Hippocampal formation (tissue), 2 donors: ENCODE data around the gene SHISA8.
"Not testable (repeated sequence)": the region's sequence is repeated elsewhere in the genome, so short reads cannot be mapped to it uniquely, and the experiment has no call there.

Experiments
- DNase-seq, 2 donors: peaks; one replicate each; lab custom pipeline; 2025; lab: John Stamatoyannopoulos, UW

Gene SHISA8

DNA sequence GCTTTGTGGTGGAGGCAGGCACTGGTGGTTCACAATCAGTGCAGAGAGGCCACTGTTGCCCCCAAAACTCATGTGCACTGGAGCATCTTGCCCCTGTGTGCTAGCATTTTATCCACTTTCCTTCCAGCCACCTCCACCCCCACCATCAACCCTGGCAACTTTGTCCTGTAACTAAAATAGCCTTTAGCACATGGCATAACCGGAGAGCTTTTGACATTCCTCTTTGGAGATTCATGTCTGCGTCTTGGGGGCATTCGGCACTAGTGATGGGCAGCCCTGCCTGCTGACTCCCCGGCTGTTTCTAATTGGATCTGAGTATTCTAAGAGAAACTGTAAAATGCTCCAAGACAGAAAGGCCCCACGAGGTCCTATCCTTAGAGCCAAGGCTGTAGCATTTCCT, 15.8 kb downstream of the SHISA8 start:
- DNase-seq, result no peak

DNA sequence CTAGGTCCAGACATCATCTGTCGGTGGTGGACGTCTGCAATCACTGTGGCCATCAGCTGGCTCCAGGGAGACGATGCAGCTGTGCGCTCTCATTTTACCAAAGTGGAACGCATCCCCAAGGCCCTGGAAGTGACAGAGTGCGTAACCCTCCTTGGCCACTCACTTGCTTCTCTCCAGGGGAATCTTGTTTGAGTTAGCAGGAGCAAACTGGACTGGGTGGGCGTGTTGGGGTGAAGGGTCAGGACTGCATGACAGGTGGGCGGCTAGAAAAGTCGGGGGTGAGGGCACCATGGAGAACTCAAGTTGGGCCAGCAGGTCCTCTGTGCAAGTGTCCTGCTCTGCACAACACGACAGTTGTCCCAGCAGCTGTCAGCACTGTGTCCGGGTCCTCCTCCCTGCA, 16.2 kb downstream of the SHISA8 start:
- DNase-seq, result no peak

DNA sequence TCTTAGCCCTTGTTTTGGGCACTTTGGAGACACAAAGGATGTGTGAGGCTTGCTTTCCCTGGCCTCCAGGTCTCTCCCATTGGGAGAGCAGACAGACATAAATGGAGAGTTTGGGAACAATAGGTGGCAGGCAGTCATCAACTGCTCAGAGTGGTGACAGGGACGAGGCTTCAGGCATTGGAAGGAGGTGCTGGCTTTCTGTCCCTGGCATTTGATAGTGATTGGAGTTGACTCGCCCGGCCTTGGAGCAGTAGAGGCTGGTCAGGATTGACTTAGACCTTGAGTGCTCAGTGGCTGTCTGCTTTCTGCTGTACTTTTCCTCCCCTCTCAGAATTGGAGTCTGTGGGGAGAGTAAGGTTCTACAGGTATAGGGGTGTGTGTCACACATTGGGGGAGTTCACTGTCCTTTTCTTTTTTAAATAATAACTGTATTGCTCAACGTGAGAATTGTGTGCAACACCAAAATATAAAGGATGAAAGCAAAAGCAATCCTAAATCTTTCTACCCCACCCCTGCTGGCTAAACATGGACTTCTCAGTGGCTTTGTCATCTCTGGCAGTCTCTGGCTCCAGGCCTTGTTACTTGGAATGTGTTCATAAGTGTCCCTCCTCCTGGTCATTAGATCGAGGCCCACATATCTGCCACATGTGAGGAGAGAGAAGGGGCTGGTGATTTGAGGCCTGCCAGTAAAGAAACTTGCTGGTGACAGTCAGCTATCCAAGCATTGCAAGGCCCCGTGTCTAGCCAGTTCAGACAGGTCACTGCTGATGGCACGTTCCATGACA, 21.1 kb downstream of the SHISA8 start:
- DNase-seq, result no peak

DNA sequence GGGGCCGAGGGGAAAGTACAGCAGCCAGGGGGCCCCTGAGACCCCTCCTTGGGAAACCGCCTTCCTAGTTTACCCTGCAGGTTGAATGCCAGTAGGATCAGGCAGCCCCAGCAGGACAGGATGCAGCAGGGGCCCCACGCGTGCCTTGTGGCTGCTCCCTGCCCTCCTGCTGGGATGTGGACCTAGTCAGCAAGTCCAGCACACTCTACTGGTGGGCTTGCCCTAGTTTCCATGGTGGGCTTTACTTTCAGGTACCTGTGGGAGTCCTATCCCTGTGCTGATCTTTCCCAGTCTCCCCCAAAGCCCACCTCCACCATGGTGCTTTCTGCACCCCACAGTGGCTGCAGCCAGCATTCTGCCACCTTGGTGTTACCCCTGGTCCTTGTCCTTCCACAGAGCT, 22.2 kb downstream of the SHISA8 start:
- DNase-seq, result no peak

DNA sequence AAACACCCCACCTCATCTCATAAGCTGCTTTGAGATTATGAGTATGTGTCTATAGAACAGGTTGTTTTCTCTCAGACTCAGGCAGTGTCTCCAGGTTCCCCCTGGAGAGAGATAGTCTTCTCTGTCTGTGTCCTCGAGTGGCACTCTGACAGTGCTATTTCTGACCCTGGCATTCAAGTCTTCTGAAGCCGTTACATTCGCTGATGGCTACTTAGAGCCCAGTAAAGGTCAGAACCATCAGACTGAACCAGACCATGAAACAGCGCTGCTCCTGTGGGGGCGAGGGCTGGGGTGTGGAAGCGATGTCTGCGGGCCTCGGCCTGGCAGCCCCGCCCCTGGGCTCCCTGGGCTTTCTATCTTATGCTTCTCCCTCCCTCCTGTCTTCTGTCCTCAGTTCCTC, 23.5 kb downstream of the SHISA8 start:
- DNase-seq, result no peak

DNA sequence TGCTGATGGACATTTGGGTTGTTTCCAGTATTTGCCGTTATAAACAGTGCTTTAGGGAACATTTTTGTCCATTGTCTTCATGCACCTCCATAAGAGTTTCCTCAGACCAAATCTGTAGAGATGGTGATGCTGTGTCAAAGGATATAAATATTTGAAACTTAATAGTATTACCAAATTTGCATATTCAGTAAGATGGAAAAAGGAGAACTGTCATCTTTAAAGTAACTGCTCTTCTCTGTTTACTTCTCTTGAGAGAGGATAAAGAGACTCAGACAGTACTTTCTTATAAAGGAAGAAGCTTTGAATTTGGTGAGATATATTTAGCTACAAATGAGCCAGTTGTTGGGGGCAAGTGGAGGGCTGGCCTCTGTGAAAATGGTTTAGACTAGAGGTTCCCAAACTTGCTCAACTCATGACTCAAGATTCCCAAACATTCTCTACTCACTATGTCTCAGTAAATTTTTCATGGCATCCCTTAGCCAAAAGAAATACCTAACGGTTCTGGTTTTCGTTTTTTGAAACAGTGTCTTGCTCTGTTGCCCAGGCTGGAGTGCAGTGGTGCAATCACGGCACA, 26.2 kb downstream of the SHISA8 start:
- DNase-seq, result no peak

DNA sequence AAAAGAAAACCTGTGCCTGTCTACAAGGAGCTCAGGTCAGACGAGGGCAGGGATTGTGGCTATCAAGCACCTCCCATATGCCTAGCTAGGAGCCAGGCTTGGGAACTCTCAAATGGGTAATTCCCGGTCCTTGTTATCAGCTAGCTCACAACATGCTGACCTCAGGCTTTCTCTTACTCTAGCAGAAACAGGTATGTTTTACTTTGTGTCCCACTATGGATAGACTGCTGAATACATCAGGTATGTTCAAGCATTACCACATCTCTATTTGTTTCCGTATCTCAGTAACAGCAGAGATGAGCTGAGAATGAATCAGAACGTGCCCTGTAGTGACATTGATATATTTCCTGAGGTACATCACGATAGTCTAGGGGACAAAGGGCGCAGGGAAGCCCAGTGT, 29.4 kb downstream of the SHISA8 start:
- DNase-seq, result no peak

DNA sequence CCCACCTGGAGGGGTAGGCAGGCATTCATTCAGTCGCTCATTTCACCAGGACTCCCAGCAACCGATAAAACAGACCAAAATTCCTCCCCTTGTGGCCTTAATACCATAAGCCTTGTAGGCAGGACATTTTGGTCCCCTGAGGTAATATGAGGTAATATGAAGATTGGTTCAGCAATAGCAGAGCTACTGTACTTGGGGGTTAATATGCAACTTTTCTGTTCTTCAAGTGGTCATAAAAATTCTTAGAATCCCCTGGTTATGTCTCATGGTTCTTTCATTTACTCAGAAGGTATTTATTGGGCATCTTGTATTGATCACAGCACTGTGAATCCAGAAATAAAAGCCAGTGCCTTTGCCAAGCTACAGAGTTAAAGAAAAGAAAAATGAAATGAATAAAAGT, 29.8 kb downstream of the SHISA8 start:
- no peak for DNase-seq

DNA sequence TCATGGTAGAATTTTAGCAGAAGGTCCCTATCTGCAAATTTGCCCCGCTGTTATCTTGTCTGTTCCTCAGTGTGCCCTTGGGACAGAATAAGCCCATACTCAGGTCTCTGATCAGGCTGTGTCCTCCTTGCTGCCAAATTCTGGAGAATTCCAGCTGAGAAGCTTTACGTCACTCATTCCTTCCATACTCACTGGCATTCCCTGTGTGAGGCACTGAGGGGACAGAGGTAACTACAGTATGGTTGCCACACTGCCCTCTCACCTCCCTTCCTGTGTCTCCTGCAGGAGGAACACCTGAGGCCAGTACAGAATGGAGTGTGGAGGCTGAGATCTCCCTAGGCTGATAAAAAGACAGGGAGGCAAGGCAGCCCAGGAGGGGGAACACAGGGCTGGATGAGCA, 31.5 kb downstream of the SHISA8 start:
- no peak for DNase-seq

DNA sequence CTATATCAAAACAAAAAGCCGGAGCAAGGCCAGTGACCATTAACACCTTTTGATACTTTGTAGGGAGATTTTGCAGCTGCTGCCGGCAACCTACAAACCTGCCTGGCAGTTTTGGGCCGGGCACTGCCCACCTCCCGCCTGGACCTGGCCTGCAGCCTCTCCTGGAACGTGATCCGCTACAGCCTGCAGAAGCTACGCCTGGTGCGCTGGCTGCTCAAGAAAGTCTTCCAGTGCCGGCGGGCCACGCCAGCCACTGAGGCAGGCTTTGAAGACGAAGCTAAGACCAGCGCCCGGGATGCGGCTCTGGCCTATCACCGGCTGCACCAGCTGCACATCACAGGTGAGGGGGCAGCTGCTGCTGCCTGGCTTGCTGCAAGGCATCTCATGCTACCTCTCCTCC, 34.2 kb downstream of the SHISA8 start:
- no peak for DNase-seq

DNA sequence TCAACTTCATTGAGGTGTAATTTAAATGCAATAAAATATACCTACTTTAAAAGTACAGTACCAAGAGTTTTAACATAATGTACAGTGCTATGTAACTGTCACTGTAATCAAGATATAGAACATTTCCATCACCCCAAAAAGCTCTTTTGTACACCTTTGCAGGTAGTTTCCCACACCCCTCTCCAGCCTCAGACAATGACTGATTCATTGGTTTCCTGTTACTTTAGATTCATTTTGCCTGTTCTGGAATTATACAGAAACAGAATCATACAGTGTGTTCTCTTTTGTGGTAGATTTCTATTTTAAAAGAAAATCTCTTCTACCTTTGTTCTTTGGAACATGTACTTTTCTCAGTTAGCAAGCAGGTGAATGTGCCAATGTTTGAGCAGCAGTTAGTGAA, 38.2 kb downstream of the SHISA8 start:
- no peak for DNase-seq

DNA sequence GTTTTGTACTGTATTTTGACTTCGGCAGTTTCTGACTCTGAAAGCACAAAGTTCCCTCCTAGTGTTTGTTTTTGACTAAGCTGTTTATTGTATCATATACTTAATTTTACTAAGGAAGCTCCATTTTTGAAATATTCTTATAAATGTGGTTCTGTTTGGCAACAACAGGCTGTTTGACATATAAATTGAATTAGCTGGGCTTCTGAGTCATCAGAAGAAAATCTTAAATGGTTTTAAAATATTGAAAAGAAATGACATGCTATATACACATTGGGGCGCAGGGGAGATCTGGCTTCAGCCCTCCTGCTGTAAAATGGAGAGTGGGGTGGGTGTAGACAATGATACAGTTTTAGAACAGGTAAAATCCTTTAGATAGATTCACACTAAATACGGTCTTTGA, 38.6 kb downstream of the SHISA8 start:
- no peak for DNase-seq

DNA sequence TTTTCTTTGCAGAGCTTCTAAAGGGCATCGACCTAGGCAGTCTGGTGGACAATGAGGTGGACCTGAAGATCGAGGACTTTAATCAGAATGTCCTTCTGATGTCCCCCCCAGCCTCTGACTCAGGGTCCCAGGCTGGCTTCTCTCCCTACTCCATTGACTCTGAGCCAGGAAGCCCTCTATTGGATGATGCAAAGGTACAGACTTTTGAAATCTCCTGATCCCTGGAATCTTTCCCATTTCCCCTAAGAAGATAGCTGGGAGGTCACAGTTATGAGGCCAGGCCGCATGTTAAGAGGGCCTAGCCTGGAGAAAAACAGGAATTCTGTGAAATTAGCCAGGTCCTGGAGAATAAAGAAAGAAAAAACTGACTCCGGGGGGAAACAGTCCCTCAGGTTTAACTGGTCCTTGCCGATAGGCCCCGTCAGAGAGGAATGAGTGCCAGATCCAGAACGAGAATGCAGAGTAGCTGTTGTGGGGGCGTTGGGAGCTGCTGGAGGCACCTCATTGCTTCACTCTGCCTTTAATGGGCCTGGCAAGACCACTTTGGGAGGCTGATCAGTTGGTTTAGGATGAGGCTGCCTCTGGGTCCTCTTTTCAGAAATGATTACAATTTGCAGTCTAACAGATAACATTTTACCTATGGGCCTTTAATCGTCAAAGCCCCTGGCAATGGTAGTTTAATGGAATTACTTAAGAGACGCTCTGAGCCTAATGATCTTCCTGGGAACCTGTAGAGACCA, 39.2 kb downstream of the SHISA8 start:
- no peak for DNase-seq

DNA sequence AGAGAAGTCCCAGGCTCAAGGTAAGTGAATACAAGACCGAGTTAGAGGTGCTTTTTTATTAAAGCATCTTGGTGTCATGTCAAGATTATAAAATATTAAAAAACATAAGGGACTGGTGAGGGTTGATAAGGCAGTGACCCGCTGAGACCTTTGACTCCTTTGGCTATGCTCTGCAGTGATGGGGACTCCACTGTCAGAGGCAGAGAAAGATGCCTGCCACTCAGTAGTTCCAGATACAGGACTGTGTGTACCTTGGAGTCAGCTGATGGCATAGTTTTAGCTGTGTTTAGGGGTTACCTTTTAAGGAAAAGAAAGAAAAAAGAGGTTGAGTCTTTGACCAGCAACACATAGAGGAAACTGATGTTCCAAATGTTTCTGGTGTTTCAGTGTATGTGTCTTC, 40.8 kb downstream of the SHISA8 start:
- DNase-seq, result no peak

DNA sequence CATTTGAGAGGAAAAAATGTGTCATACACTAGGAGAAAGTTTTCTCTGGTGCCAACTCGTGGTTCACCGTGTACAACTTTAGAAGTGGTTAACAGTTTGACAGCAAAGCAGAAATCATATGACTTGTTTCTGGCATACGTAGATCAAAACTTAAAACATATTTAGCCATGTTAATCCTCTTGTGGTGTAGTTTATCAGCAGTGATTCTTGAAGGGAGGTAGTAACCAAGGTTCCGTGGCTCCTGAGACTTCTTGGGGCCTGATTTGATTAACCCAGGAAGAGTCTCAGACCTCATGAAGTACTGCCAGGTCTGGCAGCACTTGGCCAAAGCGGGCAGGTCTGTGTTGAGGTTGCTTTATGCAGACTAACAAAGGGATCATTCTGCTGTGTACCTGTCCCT, 41.5 kb downstream of the SHISA8 start:
- DNase-seq, result no peak

DNA sequence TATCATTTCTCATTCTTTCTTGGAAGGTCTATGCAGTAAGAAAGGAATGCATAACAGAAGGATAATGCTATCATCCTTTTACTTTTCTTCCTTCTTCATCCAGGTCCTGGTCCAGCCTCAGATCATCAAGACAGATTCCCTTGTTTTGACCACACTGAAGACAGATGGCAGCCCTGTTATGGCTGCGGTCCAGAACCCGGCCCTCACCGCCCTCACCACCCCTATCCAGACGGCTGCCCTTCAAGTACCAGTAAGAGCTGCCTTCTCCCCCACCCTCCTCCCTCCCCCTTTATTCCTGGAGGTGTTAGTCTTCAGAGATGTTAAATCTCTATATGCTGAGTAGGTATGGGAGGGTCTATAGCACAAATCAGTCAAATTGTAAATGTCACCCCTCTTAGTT, 44.1 kb downstream of the SHISA8 start:
- no peak for DNase-seq

DNA sequence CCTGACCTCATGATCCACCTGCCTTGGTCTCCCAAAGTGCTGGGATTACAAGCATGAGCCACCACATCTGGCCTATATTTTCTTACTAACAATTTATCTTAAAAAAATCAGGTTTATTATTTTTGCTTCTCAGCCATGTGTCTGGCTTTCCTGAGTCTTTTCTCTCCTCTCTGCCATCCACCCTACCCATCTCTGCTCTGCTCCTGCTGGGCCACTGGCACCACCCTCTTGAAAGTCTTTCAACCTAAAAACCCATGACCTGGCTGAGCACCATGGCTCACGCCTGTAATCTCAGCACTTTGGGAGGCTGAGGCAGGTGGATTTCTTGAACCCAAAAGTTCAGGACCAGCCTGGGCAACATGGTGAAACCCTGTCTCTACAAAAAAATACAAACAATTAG, 44.8 kb downstream of the SHISA8 start:
- DNase-seq, result not testable (repeated sequence)

DNA sequence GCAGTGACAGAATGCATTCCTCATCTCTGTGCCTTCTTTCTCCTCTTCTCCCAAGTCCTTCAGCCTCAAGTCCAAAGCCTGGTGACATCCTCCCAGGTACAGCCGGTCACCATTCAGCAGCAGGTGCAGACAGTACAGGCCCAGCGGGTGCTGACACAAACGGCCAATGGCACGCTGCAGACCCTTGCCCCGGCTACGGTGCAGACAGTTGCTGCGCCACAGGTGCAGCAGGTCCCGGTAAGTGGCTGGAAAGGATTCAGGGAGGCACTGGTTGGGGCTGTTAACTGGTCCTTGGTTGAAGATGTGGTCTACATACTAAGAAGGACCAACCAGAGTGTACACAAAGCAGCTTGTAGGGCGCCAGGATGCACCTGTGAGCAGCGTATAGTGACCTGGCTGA, 46.3 kb downstream of the SHISA8 start:
- DNase-seq, result no peak

DNA sequence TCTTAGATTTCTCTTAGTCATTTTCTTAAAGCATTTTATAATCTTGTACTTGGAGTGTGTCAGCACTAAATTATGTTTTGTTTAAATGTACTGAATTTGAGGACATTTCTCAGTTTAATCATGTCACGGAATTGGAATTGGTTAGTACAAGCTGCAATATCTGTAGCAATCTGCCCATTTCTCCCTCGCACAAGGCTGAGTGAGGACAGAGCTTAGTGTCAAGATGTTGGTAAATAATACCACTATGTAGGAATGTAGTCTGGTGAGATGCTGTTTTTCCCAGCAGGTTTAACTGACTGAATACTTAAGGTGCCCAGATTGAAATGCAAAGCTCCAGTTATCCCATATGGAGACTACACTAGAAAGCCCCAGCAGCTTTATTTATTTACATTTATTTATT, 51.4 kb downstream of the SHISA8 start:
- no peak for DNase-seq

DNA sequence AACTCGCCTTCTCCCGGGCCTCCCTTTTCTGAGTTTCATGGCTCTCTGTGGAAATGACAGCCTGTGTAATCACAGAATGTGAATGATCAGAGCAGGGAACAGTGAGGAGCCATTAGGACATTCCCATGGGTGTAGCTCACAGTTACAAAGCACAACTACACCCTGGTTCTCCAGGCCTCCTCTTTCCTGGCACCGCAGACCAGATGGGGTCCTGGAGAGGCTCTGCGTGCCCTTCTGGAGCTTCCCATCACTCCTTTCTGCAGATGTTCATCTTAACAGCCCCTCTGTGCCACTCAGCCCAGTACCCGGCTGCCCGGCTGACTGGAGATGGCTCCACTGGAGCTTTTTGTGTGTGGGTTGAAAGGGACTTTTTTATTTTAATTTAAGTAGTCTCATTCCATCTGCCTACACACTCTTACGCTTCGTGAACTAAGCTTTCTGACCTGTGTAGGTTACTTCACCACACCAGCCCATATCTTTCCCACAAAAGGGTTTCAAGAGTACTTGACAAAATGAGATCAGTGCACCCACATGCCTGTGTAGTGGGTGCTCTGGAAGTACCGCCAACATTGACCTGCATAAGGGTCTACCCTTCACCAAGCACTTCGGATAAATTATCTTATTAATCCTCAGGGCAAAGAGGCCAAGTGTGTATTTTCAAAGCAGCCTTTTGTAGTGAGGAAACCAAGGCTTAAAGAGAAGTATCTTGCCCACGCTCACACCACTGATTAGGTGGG, 52.2 kb downstream of the SHISA8 start:
- no peak for DNase-seq

DNA sequence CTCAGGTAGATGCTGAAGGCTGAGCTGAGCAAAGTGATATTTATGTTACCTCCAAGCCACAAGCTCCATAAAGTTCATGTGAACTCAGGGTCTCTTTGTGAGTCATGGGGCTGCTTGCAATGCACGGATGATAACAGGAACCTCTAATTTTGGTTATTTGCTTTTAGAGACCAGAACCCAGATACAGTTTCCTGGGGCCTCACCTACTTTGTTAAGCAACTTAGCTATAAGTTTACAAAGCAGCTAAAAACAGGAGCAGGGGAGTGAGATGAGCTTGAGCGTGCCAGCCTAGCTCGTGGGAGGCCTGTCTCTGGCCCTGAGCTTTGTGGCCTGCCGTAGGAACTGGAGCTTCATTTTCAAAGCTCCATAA, 52.7 kb downstream of the SHISA8 start:
- no peak for DNase-seq
